CD14-positive monocyte (primary cell): ENCODE measurements around the gene SLC25A44. TPM values are rescaled to one million over a fixed set of nuclear protein-coding genes. Genes with fewer than 3 reads are reported as not detected.
A peak's percentile ranks its signal among the peaks of the same experiment; 100 is the strongest.

Experiments
- DNase-seq, 3 donors: peaks; one replicate each; pipeline ENCODE4 v3.0.0-alpha.2; 2011 to 2022
- H2AFZ ChIP-seq: 2 replicates; pipeline ENCODE4 v1.6.0; 2012; ENCODE audit warnings: mild to moderate bottlenecking, low read depth, low read length, inconsistent platforms; ENCODE audit not compliant: insufficient read depth, poor library complexity, severe bottlenecking
- H3K27ac ChIP-seq, 2 donors: 1 replicate in 1 of 2; 2 replicates in 1 of 2; pipeline ENCODE4 v1.5.1; 2012 to 2013; ENCODE audit warnings: low read length in 2 of 2, control low read depth in 1 of 2, inconsistent platforms in 1 of 2, low read depth in 1 of 2, mild to moderate bottlenecking in 1 of 2
- H3K27me3 ChIP-seq, 2 donors: one replicate each; pipeline versions ENCODE4 v1.6.0 to v1.6.1; 2011 to 2013; ENCODE audit warnings: low read length in 2 of 2; ENCODE audit not compliant: control insufficient read depth in 2 of 2, insufficient read depth in 2 of 2
- H3K36me3 ChIP-seq, 2 donors: replicated peaks in 1 of 2; 1 replicate in 1 of 2; 2 replicates in 1 of 2; pipeline versions ENCODE4 v1.5.1 to v1.6.1; 2012 to 2013; ENCODE audit warnings: low read length in 2 of 2, control low read depth in 1 of 2, inconsistent platforms in 1 of 2, mild to moderate bottlenecking in 1 of 2; ENCODE audit not compliant: insufficient read depth in 2 of 2, control insufficient read depth in 1 of 2
- H3K4me1 ChIP-seq, 2 donors: 1 replicate in 1 of 2; 2 replicates in 1 of 2; pipeline versions ENCODE4 v1.5.1 to v1.6.1; 2012 to 2013; ENCODE audit warnings: low read length in 2 of 2, control low read depth in 1 of 2, inconsistent platforms in 1 of 2, mild to moderate bottlenecking in 1 of 2, moderate library complexity in 1 of 2; ENCODE audit not compliant: insufficient read depth in 2 of 2, control insufficient read depth in 1 of 2
- H3K4me2 ChIP-seq: replicated peaks from 2 replicates; pipeline ENCODE3; 2012; ENCODE audit warnings: low read length, moderate library complexity, mild to moderate bottlenecking; ENCODE audit not compliant: poor library complexity, severe bottlenecking; ENCODE audit errors: extremely low read depth
- H3K4me3 ChIP-seq, 3 experiments: fragments of 200-600 bp in 1 of 3; sonication (generic) in 1 of 3; replicated peaks in 1 of 3; 1 replicate in 2 of 3; 2 replicates in 1 of 3; pipeline ENCODE4 v1.5.1; 2011 to 2013; ENCODE audit warnings: low read length in 3 of 3, mild to moderate bottlenecking in 3 of 3, control low read depth in 2 of 3, low read depth in 2 of 3, inconsistent platforms in 1 of 3, moderate library complexity in 1 of 3
- H3K79me2 ChIP-seq: 2 replicates; pipeline ENCODE4 v1.6.0; 2012; ENCODE audit warnings: mild to moderate bottlenecking, control low read depth, inconsistent platforms, low read length, moderate library complexity; ENCODE audit not compliant: insufficient read depth
- H3K9ac ChIP-seq: 2 replicates; pipeline ENCODE4 v1.6.0; 2017; ENCODE audit warnings: low read length, mild to moderate bottlenecking; ENCODE audit not compliant: insufficient read depth, poor library complexity, severe bottlenecking
- H3K9me3 ChIP-seq, 2 donors: replicated peaks in 1 of 2; 1 replicate in 1 of 2; 2 replicates in 1 of 2; pipeline versions ENCODE4 v1.5.1 to v1.6.1; 2012 to 2013; ENCODE audit warnings: low read length in 2 of 2, control low read depth in 1 of 2; ENCODE audit not compliant: control insufficient read depth in 1 of 2, insufficient read depth in 1 of 2
- H4K20me1 ChIP-seq: 2 replicates; pipeline ENCODE4 v1.6.0; 2012; ENCODE audit warnings: mild to moderate bottlenecking, low read length, control low read depth, moderate library complexity; ENCODE audit not compliant: insufficient read depth
- H3K27ac Mint-ChIP-seq, 7 donors: one replicate each; pipeline ENCODE4 v1.8.0; 2020; ENCODE audit warnings: mild to moderate bottlenecking in 7 of 7, mixed read lengths in 7 of 7, moderate library complexity in 6 of 7, inconsistent platforms in 2 of 7
- H3K27me3 Mint-ChIP-seq, 3 donors: one replicate each; pipeline ENCODE4 v1.8.0; 2021 to 2022; ENCODE audit warnings: low read depth in 3 of 3, mild to moderate bottlenecking in 3 of 3, mixed read lengths in 3 of 3, moderate library complexity in 3 of 3, inconsistent platforms in 1 of 3
- H3K36me3 Mint-ChIP-seq, 2 donors: one replicate each; pipeline ENCODE4 v1.8.0; 2020; ENCODE audit warnings: mixed read lengths in 2 of 2, inconsistent platforms in 1 of 2, mild to moderate bottlenecking in 1 of 2
- H3K4me1 Mint-ChIP-seq: one replicate; pipeline ENCODE4 v1.8.0; 2020; ENCODE audit warnings: mild to moderate bottlenecking, mixed read lengths
- H3K4me3 Mint-ChIP-seq, 2 donors: one replicate each; pipeline ENCODE4 v1.8.0; 2020; ENCODE audit warnings: mild to moderate bottlenecking in 2 of 2, mixed read lengths in 2 of 2, moderate library complexity in 1 of 2
- H3K9me3 Mint-ChIP-seq, 7 donors: one replicate each; pipeline ENCODE4 v1.8.0; 2020 to 2022; ENCODE audit warnings: mixed read lengths in 7 of 7, mild to moderate bottlenecking in 6 of 7, moderate library complexity in 6 of 7, inconsistent platforms in 2 of 7
- WGBS: methylation state at CpG from one replicate; pipeline ENCODE4 v1.1.5; 2013; ENCODE audit warnings: missing lambda C conversion rate; ENCODE audit not compliant: insufficient coverage; 5-methylcytosine and 5-hydroxymethylcytosine counted together
- intact Hi-C, 2 donors: fragments of 100-400 bp; cut with micrococcal nuclease; formaldehyde crosslinking; loops; one replicate each; pipeline versions ENCODE4 v1.15.0 to v1.15.1; 2023
- polyA plus RNA-seq, 3 donors: library from polyadenylated mRNA; depleted of rRNA in 1 of 3; unstranded in 2 of 3; stranded (reverse) in 1 of 3; fragments of 300-500 nt in 2 of 3; fragments of >200 nt in 1 of 3; fragmentation: Illumina TruSeq in 2 of 3; gene quantifications; 1 replicate in 2 of 3; 2 replicates in 1 of 3; pipeline ENCODE4 v1.2.3, GENCODE V29; 2012 to 2021
- TF ChIP-seq, protein P1 (sequence below): fragments of 200-600 bp; IDR thresholded peaks from one replicate; pipeline ENCODE4 v1.8.0; 2022; ENCODE audit warnings: antibody characterized with exemption, mild to moderate bottlenecking

The SLC25A44 gene
- polyA plus RNA-seq, 3 donors: 17.1 to 28.8 (median 24.1) TPM

DNA sequence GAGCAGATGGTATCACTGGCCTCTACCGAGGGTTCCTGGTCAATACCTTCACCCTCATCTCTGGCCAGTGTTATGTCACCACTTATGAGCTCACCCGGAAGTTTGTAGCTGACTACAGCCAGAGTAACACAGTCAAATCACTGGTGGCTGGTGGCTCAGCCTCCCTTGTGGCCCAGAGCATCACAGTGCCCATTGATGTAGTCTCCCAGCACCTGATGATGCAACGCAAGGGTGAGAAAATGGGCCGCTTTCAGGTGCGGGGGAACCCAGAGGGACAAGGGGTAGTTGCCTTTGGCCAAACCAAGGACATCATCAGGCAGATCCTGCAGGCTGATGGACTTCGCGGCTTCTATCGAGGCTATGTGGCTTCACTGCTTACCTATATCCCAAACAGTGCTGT lies 6.1 kb downstream of the SLC25A44 start:
- Mint-ChIP-seq H3K36me3 (peaks cover 34 to 65% of the 10 kb centered on the region in 2 donors), H3K27ac (peak overlapping the region in 1 of 7 donors; percentile 59), H3K4me3 (no peak overlapping the region), H3K27me3 (no peaks in the 10 kb centered on the region), H3K4me1 (peaks cover 31% of the 10 kb centered on the region), H3K9me3 (no peaks in the 10 kb centered on the region)
- H4K20me1 ChIP-seq: peaks cover 80% of the 10 kb centered on the region
- peaks cover 59 to 86% of the 10 kb centered on the region in 2 donors for H3K36me3 ChIP-seq
- H3K4me3 ChIP-seq: no peak overlapping the region
- no peak overlapping the region for H2AFZ ChIP-seq
- intact Hi-C loops: no loop called here
- H3K79me2 ChIP-seq: peaks cover 89% of the 10 kb centered on the region
- no peaks in the 10 kb centered on the region for H3K9me3 ChIP-seq
- peaks cover 28 to 36% of the 10 kb centered on the region in 2 donors for H3K4me1 ChIP-seq
- no peak overlapping the region for H3K4me2 ChIP-seq
- H3K9ac ChIP-seq: no peak overlapping the region
- TF ChIP-seq, protein P1, sequence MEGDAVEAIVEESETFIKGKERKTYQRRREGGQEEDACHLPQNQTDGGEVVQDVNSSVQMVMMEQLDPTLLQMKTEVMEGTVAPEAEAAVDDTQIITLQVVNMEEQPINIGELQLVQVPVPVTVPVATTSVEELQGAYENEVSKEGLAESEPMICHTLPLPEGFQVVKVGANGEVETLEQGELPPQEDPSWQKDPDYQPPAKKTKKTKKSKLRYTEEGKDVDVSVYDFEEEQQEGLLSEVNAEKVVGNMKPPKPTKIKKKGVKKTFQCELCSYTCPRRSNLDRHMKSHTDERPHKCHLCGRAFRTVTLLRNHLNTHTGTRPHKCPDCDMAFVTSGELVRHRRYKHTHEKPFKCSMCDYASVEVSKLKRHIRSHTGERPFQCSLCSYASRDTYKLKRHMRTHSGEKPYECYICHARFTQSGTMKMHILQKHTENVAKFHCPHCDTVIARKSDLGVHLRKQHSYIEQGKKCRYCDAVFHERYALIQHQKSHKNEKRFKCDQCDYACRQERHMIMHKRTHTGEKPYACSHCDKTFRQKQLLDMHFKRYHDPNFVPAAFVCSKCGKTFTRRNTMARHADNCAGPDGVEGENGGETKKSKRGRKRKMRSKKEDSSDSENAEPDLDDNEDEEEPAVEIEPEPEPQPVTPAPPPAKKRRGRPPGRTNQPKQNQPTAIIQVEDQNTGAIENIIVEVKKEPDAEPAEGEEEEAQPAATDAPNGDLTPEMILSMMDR: no peak
- no peaks in the 10 kb centered on the region for H3K27me3 ChIP-seq
- no peak for DNase-seq
- 96% methylated on average over 4 of the region's 8 CpGs for WGBS
- H3K27ac ChIP-seq: no peak overlapping the region

GRCh38 chr1:156203331-156203730 lies 9.4 kb downstream of the SLC25A44 start:
- TF ChIP-seq, protein P1: no peak
- no peak overlapping the region for H3K4me3 ChIP-seq
- Mint-ChIP-seq H3K27ac (peak overlapping the region in 1 of 7 donors; percentile 85), H3K27me3 (peaks cover 0 to 2% (median 0%) of the 10 kb centered on the region in 3 donors), H3K4me3 (no peak overlapping the region), H3K9me3 (no peaks in the 10 kb centered on the region), H3K4me1 (peaks cover 16% of the 10 kb centered on the region), H3K36me3 (peaks cover 43 to 70% of the 10 kb centered on the region in 2 donors)
- peaks cover 21 to 27% of the 10 kb centered on the region in 2 donors for H3K4me1 ChIP-seq
- peaks cover 49% of the 10 kb centered on the region for H4K20me1 ChIP-seq
- H3K4me2 ChIP-seq: no peak overlapping the region
- intact Hi-C loops: no loop called here
- H3K79me2 ChIP-seq: peaks cover 77% of the 10 kb centered on the region
- no peaks in the 10 kb centered on the region for H3K27me3 ChIP-seq
- no peak overlapping the region for H3K9ac ChIP-seq
- no peak overlapping the region for H2AFZ ChIP-seq
- no peak for DNase-seq
- peaks cover 67 to 87% of the 10 kb centered on the region in 2 donors for H3K36me3 ChIP-seq
- H3K27ac ChIP-seq: no peak overlapping the region
- no peaks in the 10 kb centered on the region for H3K9me3 ChIP-seq
